ENCODE measurements around the gene LYPD6B.

LYPD6B gene

DNA sequence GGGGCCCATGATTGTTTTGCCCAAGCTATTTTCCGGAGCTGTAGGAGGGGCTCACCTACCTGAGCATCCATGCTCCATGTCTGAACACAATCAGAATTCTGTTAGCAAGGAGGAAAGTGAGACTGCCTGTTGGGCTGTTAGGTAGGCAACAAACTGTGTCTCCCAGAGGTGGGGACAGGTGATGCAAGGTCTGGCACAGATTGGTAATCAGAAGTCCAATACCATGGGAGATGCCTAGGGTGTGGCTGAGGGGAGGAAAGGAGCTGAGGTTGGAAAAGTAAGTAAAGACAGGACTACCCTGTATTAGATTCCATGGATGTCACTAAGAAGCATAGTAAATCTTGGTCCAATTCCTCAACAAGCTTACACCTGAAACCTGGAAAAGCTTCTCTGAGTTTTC, 3.0 kb downstream of the LYPD6B start:
- no peak overlapping the region for H3K27ac ChIP-seq
- no peak for TF ChIP-seq CTCF (conservative IDR thresholded peaks at IDR 0.05)

GRCh38 chr2:149042881-149043280, 4.4 kb downstream of the LYPD6B start:
- H3K27ac ChIP-seq, result no peak overlapping the region
- no peak for TF ChIP-seq CTCF (conservative IDR thresholded peaks at IDR 0.05)

DNA sequence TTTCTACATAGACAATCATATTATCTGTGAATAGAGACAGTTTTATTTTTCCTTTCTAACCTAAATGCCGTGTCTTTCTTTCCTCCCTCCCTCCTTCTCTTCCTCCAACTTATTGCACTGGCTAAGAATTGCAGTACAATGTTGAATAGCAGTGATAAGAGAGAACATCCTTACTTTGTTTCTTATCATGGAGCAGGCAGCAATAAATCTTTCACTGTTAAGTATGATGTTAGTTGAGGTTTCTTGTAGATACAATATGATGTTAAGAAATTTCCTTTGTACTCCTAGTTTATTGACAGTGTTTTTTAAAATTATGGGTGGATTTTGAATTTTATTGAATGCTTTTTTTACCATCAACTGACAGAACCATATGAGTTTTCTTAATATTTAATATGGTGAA, 6.0 kb downstream of the LYPD6B start:
- TF ChIP-seq CTCF (conservative IDR thresholded peaks at IDR 0.05), result no peak
- H3K27ac ChIP-seq, result no peak overlapping the region

GRCh38 chr2:149047118-149047517, 8.6 kb downstream of the LYPD6B start:
- no peak for TF ChIP-seq CTCF (conservative IDR thresholded peaks at IDR 0.05)
- no peak overlapping the region for H3K27ac ChIP-seq

GRCh38 chr2:149049142-149049541, 10.6 kb downstream of the LYPD6B start:
- H3K27ac ChIP-seq, result no peak overlapping the region
- TF ChIP-seq CTCF (conservative IDR thresholded peaks at IDR 0.05), result no peak

- H3K27ac ChIP-seq, result no peak overlapping the region
Measured at GRCh38 chr2:149050188-149050587, 11.7 kb downstream of the LYPD6B start.

DNA sequence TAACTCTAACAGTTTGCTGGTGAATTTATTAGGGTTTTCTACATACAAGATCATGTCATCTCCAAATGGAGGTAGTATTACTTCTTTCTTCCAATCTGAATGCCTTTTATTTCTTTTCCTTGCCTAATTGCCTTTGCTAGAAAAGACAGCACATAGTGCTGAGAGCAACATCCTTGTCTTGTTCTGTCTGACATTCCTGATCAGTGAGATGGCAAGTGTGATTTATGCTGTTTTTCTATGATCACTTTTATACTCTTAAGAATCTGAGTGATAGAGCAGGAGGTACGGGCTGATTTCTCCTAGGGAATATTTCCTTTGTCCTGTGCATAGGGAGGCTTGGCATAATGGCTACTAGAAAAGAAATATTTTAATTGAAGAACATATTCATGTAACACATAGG, 17.3 kb downstream of the LYPD6B start:
- TF ChIP-seq CTCF (conservative IDR thresholded peaks at IDR 0.05), result no peak
- H3K27ac ChIP-seq, result no peak overlapping the region

More at GRCh38 chr2:149050188-149050587, 11.7 kb downstream of the LYPD6B start:
- TF ChIP-seq CTCF (conservative IDR thresholded peaks at IDR 0.05), result no peak

Data from VCaP (cell line).